ENCODE data around the gene CHST7.

CHST7 gene

GRCh38 chrX:46573892-46574773 is 568 bp downstream of the CHST7 start:
- no peak for DNase-seq (ENCODE audit: low read depth)

DNA sequence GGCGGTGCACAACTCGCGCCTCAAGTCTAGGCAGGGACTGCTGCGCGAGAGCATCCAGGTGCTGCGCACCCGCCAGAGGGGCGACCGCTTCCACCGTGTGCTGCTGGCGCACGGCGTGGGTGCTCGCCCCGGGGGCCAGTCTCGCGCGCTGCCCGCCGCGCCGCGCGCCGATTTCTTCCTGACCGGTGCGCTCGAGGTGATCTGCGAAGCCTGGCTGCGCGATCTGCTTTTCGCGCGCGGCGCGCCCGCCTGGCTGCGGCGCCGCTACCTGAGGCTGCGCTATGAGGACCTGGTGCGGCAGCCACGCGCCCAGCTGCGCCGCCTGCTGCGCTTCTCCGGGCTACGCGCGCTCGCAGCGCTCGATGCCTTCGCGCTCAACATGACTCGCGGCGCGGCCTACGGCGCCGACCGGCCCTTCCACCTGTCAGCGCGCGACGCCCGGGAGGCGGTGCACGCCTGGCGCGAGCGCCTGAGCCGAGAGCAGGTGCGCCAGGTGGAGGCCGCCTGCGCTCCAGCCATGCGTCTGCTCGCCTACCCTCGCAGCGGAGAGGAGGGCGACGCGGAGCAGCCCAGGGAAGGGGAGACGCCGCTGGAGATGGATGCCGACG is 1.3 kb downstream of the CHST7 start:
- DNase-seq (ENCODE audit: low read depth): no peak

GRCh38 chrX:46575586-46575985 is 2.0 kb downstream of the CHST7 start:
- no peak for DNase-seq (ENCODE audit: low read depth)

DNA sequence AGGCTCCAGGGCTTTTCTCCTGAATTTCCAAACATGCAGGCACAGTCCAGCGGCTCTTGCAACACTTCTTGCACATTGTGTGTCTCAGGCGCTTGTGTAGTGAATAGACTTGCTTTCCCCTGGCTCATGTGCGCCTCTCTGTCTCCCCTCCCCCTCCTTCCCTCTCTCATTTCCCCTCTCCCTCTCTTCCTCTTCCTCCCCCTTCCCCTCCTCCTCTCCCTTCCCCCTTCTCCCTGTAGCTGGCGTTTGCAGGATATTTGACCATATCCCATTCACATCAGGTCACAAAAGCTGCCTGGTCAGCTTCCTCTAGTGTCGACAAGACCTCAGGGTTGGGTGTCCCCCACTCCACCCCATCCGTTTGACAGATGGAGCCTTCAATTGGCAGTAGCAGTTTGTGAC is 2.4 kb downstream of the CHST7 start:
- DNase-seq (ENCODE audit: low read depth): no peak

DNA sequence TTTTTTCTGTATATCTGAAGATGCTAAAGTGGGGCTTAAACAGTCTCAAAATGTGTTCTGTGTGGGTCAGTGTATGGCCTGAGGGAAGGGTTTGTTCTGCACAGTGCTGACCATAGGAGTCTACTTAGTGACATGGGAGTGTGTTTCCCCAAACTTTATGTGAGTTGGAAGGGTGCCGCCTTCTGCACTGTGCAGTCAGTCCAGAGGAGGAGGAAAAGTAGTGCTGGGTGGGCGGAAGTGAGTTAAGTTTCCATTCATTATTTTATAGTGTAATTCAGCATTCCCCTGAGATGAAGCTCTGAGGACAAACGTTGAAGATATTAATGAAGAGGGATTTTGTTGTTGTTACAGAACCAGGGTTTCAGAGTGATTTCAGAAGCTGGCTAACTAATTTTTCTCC is 2.9 kb downstream of the CHST7 start:
- no peak for DNase-seq (ENCODE audit: low read depth)

- DNase-seq (ENCODE audit: low read depth): no peak
Observed at GRCh38 chrX:46577221-46578005, 3.8 kb downstream of the CHST7 start.

- DNase-seq (ENCODE audit: low read depth): no peak
Observed at GRCh38 chrX:46579250-46579649, 5.7 kb downstream of the CHST7 start.

DNA sequence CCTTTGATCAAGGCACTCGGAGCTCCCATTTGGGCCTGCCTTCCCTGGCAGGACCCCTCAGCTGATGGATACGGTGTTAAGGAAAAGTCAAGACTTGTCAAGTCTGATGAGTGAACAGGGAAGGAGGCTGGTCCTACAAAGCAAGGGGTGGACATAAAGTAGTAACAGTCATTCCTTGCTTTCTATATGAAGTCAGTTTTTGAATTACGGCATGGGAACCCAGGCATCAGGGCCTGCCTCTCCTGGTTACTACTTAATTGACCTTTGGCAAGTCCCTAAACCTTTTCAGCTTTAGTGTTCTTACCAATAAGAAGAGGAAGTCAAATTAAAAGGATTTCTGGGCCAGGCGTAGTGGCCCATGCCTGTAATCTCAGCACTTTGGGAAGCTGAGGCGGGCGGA is 7.0 kb downstream of the CHST7 start:
- no peak for DNase-seq (ENCODE audit: low read depth)

DNA sequence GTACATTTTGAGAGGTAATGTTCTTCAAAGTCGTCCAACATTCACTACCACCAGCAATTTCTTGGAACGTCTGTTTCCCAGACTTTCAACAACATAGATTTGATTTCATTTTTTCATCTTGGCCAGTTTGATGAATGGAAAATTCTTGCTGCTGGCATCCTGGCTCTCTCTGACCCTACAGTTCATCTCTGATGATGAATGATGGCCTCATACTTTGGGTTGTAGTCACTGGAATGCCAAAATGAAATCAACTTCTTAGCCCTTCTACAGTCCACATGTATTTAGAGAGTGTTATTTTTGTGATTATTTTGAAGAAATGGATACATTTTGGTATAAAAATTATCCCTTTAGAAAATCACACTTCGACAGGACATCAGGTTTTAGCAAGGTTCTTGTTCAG is 8.8 kb downstream of the CHST7 start:
- no peak for DNase-seq (ENCODE audit: low read depth)

GRCh38 chrX:46582966-46583365 is 9.4 kb downstream of the CHST7 start:
- no peak for DNase-seq (ENCODE audit: low read depth)

- no peak for DNase-seq (ENCODE audit: low read depth)
Observed at GRCh38 chrX:46584736-46585135, 11.2 kb downstream of the CHST7 start.

GRCh38 chrX:46587158-46587557 is 13.6 kb downstream of the CHST7 start:
- no peak for DNase-seq (ENCODE audit: low read depth)

DNA sequence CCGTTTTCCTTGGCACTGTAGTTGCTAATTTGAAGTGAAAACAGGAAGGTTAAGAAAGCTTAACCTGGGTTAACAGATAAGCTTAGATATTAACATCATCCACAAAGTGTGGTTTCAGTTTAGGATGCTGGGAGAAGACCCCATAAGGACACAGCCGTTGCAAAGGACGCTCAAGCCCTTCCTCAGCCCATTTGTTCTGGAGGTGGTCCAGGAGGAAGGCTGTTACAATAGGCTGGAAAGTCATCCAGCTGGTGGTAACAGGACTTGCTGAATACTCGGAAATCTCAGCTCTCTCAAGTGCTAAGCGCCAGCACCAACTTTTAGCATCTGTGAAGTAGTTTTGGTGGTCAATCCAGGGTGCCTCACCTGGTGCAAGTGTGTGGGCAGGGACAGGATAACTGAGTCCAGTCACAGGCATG is 14.2 kb downstream of the CHST7 start:
- no peak for DNase-seq (ENCODE audit: low read depth)

GRCh38 chrX:46588263-46588662 is 14.7 kb downstream of the CHST7 start:
- no peak for DNase-seq (ENCODE audit: low read depth)

- no peak for DNase-seq (ENCODE audit: low read depth)
Observed at GRCh38 chrX:46589977-46590723, 16.6 kb downstream of the CHST7 start.

GRCh38 chrX:46595084-46595483 is 21.5 kb downstream of the CHST7 start:
- no peak for DNase-seq (ENCODE audit: low read depth)

DNA sequence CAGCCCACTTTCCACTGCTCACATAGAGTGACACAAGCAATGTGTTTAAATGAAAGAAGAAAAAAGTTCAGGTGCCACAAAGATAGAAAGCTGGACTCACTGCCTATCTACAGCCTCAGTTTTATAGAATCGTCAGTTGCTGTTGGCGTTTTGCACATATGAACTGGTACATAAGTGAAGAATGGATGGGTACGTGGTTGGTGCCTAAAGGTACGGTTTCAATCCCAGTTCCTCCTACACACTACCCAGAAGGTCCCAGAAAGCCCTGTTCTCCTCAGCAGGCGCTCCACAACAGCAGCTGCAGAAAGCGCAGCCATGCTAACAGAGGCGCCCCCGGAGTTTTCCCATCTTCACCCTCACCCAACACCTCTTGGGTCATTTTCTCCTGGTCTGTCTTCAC is 23.6 kb downstream of the CHST7 start:
- DNase-seq (ENCODE audit: low read depth): no peak

- no peak for DNase-seq (ENCODE audit: low read depth)
Observed at GRCh38 chrX:46597771-46598170, 24.2 kb downstream of the CHST7 start.

- DNase-seq (ENCODE audit: low read depth): no peak
Observed at GRCh38 chrX:46599051-46599560, 25.5 kb downstream of the CHST7 start.

DNA sequence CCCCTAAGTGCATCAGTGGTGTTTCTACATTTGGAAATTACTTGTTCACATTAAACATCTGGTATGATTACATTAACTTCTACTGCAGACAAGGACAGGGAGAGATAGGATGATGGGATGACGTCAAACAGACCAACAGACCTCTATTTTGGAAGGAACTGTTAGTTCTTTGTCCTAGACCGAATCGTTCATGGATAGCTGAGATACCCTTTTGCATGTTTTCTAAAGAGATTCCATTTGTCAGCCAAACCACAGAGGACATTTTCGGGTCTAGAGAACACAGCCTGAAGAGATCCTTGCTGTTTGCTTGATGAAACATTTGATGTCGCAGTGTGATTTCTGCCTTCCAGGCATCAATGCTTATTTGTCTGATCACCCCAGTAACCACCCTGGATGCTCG is 27.7 kb downstream of the CHST7 start:
- DNase-seq (ENCODE audit: low read depth): peak; percentile 35

DNA sequence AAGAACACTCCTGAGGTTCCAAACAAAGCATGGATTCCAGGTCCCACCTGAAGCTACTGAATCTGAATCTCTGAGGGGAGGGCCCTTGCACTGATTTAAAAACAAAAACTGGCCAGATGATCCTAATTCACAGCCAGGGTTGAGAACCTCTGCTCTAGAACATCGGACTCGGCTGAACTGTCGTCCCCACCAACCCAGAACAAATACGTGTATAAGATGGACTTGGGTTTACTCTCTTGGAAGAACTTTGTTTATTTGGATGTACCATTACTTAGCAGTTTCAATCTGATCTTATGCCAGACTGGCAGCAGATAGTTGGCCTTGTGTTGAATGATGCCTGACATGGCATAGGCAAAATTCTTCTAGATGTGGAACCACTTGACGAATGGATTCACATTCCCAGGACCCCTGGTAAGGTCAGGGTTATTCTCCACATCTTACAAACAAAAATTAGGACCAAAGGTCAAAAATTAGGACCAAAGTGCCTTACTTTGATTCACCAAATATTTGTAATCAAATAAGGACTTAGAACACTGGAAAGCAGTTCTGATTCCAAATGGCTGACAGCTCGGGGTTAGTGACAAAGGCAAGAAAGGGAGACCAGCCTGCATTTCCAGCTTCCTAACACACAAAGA is 29.0 kb downstream of the CHST7 start:
- DNase-seq (ENCODE audit: low read depth): no peak

Measured in non-pigmented ciliary epithelial cell (primary cell).